Measurements from ENCODE around the gene PLXDC1.

DNA sequence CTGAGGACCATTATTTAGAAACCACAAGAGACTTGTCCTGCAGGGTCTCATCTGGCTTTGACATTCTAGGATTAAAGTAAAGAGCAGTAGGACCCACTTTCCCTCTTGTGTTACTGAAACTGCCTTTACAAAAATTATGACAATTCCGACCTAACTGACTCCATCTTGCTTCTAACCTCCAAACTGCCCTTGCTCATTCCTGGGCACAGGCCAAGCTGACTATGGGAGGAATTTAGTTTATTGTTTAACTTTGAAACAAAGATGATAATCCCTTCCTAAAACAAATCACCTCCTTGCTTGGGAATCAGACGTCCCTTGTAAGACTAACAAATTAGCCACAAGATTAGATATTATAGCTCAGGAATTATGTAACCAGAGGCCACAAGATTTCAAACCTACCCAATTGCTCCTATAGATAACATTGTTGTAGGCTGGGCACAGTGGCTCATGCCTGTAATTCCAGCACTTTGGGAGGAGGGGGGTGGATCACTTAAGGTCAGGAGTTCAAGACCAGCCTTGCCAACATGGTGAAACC, 97.3 kb downstream of the PLXDC1 start:
- TF ChIP-seq CTCF (IDR thresholded peaks at IDR 0.05; ENCODE audit: low read depth, low read length) (no peak), EZH2phosphoT487 (IDR thresholded peaks at IDR 0.05; ENCODE audit: low read depth) (no peak)
